GM19193 (cell line): ENCODE results near the gene SBF2.

Experiments
- POLR2A ChIP-seq: IDR thresholded peaks from 4 replicates; pipeline ENCODE4 v1.6.1; 2011; ENCODE audit not compliant: insufficient read depth, insufficient read length; ENCODE audit errors: extremely low read depth

Gene SBF2

DNA sequence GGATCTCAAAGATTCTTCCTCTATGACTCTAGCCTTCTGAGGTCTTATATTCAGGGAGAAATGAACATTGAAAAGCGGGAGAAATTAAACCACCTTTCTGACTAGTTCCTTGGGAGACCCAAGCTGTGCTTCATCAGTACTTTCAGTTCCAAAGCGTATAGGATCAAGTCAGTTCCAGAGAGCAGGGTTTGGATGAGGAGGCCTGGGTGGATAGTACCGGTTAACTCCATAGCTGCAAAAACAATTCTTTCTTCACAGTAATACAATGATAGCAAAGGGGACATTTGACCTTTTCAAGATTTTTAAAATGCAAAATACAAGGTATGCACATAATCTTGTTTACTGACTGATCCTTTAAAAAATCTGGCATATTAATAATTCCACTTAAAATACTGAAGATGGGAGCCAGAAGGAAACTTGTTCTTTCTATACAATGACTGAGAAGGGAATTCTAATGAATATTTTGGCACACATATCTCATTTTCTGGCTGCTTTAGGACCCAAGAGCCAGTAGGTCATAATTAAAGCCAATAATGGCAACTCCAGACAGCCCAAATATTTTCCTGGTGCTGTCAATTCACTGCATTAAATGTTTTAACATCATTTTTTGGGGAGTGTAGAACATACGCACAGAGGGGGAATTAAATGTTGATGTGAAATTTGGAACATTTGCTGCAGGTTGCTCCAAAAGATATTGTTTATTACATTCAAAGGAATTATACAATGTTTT is 26.9 kb upstream of the SBF2 start:
- no peak for TF ChIP-seq POLR2A

DNA sequence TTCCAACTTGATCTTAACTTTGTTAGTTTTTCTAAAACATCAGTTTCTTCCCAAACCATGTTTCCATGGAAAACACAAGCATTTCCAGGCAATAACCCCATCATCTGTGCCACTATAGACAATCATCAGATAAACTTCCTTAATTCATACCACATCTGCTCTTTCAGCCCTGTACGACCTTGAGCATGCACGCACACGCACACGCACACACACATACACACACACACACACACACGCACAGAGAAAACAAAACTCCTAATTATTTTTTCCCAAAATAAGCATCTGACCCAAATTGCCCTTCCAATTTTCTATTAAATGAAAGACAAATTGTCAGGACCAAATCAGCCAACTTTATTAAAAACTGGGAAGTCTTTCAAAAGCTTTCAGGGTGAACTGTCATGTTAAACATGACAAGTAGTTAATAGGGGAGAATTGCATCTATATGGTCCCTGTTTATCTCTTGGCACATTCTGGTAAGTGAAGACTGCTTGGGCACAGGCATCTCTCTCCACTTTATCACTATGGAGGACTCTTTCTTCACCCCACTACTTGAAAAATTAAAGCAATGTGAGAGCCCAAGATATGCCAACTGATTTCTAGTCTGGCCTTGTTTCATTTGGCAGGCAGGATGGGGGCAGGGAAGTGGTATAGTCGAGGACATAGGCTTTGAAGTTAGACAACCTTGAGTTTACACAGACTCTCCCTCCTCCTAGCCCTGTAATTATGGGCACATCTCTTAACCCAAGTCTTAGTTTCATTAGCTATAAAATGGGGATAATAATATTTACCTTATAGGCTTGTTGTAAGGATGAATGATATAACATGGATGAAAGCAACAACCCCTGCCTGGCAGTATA is 25.9 kb upstream of the SBF2 start:
- TF ChIP-seq POLR2A: no peak

DNA sequence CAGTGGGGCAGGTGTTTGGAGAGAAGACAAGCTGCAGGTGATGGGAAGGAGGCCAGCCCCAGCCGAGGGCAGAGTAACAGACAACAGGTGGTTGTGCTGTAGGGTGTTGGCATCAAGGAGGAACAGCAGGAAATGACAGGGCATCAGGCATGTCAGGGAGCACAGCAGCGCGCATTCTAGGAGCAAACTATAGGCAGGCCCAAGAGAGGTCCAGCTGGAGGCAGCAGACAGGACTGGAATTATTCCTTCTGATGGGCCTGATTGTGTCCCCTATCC is 24.4 kb upstream of the SBF2 start:
- no peak for TF ChIP-seq POLR2A

DNA sequence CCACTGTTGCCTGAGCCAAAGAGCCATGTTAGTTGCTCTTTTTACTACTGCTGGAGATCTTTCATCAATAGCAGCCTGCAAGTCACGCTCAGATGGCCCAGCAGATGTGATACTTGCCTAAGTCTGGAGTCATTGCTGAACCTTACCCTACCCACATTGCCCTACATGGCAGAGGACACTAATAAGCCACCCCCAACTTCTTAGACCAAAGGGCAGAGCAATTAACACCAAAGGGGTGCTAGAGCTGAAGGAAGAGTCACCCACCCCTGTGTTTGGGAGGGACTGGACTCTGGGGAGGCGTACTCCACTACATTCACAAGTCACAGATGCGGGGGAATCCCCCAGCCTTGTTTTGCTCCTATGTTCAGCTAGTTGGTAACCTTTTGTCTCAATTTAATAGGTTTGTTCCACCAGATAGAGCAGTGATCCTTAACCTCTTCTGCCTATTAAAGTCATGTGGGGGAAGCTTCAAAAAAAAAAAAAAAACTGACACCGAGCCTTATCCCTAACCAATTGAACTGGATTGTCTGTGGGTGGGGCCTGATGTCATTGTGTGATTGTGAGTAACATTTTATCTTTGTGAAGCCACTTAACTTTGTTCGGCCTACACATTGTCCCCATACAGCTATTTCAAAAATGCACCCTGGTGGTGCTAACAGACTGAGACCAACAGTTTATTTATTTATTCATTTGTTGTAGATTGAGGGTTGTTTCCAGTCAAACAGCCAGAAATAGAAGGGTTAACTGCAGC is 23.9 kb upstream of the SBF2 start:
- no peak for TF ChIP-seq POLR2A

DNA sequence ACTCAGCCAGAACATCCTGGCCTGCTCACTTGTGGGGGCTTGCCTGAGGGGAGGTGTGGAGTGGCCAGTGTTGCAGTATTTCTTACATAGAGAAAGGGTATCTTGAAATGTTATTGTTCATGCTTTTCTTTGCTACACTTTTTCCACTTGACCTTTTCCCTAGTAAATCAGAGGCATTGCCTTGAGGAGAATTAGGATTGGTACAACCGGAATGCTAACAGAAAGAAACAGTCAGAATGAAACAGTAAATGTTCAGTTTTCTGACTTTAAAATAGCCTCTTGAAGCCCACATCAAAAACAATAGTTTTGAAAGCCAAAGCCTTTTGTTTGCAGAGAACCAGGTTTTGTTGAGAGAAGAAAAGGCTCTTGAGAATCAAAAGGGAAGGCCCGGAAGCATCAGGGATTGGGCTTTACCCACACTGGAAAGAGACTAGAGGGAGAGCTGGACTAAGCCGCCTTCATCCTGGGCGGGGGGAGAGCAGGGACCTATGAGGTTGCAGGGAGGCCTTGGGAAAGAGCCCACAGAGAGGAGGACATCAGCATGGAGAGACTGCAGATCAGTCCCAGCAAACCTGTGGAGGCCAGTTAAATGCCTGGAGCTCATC is 23.2 kb upstream of the SBF2 start:
- no peak for TF ChIP-seq POLR2A

DNA sequence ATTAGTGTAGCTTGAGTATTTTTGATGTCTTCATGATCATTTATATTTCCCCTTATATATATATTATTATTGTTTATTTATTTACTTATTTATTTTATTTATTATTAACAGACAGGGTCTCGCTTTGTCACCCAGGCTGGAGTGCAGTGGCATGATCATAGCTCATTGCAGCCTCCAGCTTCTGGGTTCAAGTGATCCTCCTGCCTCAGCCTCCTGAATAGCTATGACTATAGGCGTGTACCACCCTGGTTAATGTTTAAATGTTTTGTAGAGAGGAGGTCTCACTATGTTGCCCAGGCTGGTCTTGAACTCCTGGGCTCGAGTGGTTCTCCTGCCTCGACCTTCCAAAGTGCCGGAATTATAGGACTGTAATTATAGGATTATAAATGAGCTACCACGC is 21.1 kb upstream of the SBF2 start:
- no peak for TF ChIP-seq POLR2A

DNA sequence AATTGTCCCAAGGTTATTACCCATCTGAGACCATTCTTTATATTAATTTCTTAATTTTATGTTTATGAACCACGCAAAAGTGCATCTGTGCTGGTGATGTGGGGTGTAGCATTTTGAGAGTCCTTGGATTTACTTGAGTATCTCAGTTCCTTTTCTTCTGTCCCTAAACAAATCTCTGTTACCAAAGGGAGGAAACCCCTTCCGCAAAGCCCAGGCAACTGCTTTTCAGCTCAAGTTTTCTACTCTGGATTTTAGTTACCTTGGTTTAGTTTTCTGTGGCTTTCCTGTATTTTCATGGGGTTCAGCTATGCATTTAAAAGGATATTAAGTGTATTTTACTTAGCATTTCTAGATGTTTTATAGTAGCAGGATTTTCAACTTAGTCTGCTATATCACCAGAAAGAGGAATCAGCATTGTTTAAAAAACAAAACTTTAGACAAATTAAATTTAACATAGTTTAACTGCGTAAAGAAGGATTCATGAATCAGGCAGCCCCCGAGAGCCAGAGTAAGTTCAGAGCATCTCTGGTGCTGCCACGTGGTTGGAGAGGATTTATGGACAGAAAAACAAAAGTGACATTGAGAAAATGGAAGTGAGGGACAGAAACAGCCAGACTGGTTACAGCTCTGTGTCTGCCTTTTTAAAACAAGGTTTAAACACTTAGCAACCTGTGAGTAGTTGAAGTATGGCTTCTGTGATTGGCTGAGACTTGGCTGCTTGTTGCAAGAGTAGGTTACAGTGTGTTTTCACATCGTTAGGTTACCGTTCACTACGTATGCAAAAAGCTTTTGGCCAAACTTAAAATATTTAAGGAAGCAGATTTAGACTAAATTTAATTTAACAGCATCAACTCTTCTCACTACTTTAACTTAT is 20.4 kb upstream of the SBF2 start:
- TF ChIP-seq POLR2A: no peak

DNA sequence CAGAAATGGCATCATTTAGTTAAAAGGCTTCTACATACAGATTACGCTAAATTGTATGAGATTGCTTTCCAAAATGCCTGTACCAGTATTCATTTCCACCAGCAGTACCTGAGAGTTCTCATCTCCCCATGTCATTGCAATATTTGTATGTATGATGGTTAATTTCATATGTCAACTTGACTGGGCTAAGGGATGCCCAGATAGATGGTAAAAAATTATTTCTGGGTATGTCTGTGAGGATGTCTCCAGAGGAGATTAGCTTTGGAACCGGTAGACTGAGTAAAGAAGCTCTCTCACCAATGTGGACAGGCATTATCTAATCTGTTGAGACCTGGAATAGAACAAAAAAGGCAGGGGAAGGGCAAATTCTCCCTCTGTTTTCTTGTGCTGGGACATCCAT is 17.8 kb upstream of the SBF2 start:
- no peak for TF ChIP-seq POLR2A

DNA sequence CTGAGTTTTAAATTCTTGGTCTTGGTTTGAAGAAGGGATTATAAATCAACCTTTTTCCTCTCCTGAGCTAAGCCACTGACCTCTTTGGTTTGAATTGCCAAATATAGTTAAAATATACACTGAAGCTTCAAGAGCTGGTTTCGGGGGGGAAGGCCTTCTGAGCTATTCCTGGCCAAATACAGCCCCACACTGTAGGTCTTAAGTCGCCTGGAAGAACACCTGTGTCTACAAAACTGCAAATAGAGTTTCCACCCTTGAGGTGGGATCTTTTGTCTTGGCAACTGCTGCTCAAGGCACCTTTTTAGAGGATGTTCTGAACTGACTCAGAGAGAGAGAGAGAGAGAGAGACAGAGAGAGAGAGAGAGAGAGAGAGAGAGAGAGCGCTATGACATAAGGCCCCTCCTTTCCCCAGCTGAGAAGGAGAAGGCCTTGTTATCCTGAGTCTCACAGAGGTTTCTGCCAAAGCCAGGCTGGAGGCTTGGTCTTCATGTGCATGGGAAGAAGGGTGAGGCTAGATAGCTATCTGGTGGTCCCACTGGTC is 16.4 kb upstream of the SBF2 start:
- TF ChIP-seq POLR2A: no peak

DNA sequence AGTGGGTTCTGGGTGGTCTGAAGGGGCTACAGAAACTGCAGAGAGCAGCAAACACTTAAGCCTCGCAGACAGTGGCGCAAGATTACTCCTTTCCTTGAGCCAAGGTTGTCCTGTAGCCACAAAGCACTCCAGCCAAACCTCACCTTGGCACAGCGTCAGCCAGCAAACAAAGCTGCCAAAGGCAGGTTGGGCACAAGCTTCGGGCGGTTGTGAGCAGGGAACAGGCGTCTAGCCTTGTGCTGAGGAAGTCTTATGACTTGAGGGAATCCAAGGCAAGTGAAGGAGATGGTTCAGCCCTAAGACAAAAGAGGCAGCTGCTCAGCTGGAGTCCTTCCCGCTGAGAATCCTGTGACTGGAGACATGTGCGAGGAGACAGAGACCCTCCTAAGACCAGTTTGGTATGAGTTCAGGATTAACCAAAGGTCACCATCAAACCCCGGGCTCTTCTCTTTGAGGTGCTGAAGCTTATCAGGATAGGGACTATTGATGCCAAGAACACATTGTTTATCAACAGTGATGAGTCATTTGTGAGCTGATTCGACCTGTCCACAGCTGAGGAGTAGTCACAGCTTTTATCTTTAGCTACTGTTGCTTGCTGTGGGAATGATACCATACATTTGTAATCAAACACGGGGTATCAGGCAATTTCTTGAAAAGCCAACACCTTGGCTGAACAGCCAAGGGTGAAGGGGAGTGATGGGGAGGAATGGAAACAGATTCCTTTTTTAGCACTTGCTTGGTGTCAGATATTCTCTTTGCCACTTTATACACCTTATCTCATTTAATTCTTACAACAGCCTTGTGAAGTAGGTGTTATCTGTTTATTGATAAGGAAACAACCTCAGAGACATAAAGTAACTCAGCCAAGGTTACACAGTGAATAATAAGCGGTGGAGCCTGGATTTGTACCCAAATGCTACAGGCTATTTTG is 15.4 kb upstream of the SBF2 start:
- no peak for TF ChIP-seq POLR2A

DNA sequence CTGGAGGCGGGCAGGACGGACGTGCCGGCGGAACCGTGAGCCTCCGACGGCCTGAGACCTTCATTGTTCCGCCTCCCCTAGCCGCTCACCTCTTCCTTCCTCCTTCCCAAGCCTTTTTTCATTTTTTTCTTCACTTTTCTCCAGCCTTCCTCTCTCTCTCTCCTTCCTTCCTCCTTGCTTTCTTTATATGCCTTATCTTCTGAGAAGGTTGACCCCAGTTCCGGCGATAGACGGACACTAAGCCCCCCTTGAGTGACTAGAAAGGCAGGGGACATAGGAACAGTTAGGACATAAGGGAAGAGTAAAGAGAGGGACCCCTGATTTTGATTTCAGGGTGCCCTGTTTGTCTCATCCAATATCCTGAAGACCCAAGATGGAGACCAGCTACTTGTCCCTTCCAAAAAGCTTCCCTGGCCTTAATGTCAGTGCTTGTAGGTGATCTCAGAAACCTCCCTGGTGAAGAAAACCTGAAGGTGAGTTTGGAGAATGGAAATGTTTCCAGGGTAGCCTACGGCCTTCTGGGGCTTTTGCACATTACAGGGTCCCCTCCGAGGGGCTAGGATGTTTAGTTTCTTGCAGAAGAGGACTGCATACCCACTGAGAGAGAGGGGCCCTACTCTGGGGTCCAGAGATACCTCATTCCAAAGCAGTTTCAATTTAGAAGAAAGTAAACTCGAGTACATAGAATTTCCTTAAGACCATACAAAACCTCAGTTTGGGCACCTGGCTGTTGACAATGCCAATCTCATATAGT is 14.4 kb upstream of the SBF2 start:
- no peak for TF ChIP-seq POLR2A

DNA sequence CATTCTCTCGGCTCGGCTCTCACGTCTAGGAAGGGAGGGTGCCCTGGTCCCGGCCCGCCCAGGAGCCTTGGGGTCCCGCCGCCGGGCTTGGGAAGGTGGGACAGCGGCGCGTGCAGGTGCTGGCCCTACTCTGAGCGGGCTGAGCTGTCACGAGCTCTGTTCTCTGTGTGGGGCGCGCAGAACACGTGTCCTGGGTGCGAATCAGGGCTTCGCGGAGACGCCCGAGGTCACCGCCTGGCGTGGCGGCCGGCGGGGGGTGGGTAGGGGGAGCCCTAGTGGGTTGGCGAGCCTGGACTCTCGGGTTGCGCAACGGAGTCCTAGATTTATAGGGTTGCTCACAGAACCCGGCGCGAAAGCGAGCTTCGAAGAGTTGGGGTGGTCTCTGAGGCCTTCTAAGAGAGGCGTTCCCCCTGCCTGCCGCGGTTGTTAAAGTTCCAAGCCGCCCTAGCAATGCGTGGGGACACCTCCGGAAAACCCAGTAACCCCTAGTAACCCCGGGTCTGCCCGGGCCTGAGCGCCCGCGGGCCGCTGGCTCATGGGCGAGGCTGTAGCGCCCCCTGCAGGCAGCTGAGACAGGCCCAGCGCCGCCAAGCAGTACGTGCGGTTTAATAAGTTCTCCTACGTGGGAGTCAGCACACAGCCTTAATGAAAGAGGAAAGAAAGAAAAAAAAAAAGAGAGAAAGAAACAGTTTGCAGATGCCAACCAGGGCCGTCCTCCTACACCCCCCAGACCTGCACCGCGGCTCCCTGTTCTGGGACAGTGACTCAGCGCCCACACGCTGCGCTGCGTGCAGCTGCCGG is 13.6 kb upstream of the SBF2 start:
- no peak for TF ChIP-seq POLR2A
